Endothelial cell of umbilical vein (primary cell): ENCODE results near the gene MCC. TPM values are rescaled to one million over a fixed set of nuclear protein-coding genes. Genes with fewer than 3 reads are reported as not detected.

Experiments used
- BruUV-seq: library from RNA; stranded (reverse); fragments of 400-500 nt; replicated peaks from 2 replicates; lab custom pipeline; 2021; lab: Mats Ljungman, UMichigan
- CTCF ChIA-PET: fragments of 300-600, 350-600 bp; sonication (Branson Sonifier 250); formaldehyde crosslinking; loops from one replicate; lab custom pipeline; 2021; ENCODE audit warnings: antibody characterized with exemption, inconsistent platforms; lab: Charles Lee
- POLR2A ChIA-PET: fragments of 300-600, 350-600 bp; sonication (Branson Sonifier 250); formaldehyde crosslinking; loops from one replicate; lab custom pipeline; 2021; ENCODE audit warnings: antibody characterized with exemption, inconsistent platforms; lab: Charles Lee
- DNase-seq: peaks from one replicate; pipeline ENCODE4 v3.0.0-alpha.2; 2011; ENCODE audit warnings: low read depth, low spot score
- FAIRE-seq: peaks from 2 replicates; lab custom pipeline; 2011; peaks lifted over from hg19 to GRCh38; lab: Jason Lieb, UNC
- H2AFZ ChIP-seq: 2 replicates; pipeline ENCODE4 v1.6.0; 2012; ENCODE audit warnings: low read depth, low read length, control low read depth, inconsistent platforms
- H3K27ac ChIP-seq: 2 replicates; pipeline ENCODE4 v1.5.1; 2011; ENCODE audit warnings: low read depth, mild to moderate bottlenecking, control low read depth, low read length, moderate library complexity; ENCODE audit not compliant: insufficient read depth
- H3K27me3 ChIP-seq, 2 experiments: 2 replicates each; pipeline versions ENCODE4 v1.6.0 to v1.6.1; 2011; ENCODE audit warnings: low read length in 2 of 2, mixed read lengths in 1 of 2; ENCODE audit not compliant: control insufficient read depth in 2 of 2, insufficient read depth in 2 of 2
- H3K36me3 ChIP-seq, 2 experiments: 2 replicates in 1 of 2; 3 replicates in 1 of 2; pipeline ENCODE4 v1.5.1; 2011; ENCODE audit warnings: low read length in 2 of 2, mild to moderate bottlenecking in 1 of 2, moderate library complexity in 1 of 2; ENCODE audit not compliant: control insufficient read depth in 2 of 2, insufficient read depth in 2 of 2; ENCODE audit errors: extremely low read depth in 1 of 2
- H3K4me1 ChIP-seq: 3 replicates; pipeline ENCODE4 v1.5.1; 2011; ENCODE audit warnings: mild to moderate bottlenecking, low read length; ENCODE audit not compliant: control insufficient read depth, insufficient read depth; ENCODE audit errors: extremely low read depth
- H3K4me2 ChIP-seq: 2 replicates; pipeline ENCODE4 v1.6.1; 2011; ENCODE audit warnings: low read length, control low read depth, mixed read lengths; ENCODE audit not compliant: insufficient read depth
- H3K4me3 ChIP-seq, 3 experiments: fragments of 200-600 bp in 1 of 3; sonication (generic), shearing (Covaris generic) in 1 of 3; replicated peaks in 1 of 3; 2 replicates each; pipeline ENCODE4 v1.5.1; 2011 to 2016; ENCODE audit warnings: control low read depth in 3 of 3, low read length in 3 of 3, mild to moderate bottlenecking in 2 of 3, inconsistent platforms in 1 of 3, low read depth in 1 of 3, moderate library complexity in 1 of 3; ENCODE audit not compliant: insufficient read depth in 1 of 3
- H3K79me2 ChIP-seq: 2 replicates; pipeline ENCODE4 v1.6.0; 2012; ENCODE audit warnings: low read length, inconsistent platforms; ENCODE audit not compliant: control insufficient read depth, insufficient read depth
- H3K9ac ChIP-seq: replicated peaks from 2 replicates; pipeline ENCODE3; 2011; ENCODE audit warnings: low read length, control low read depth; ENCODE audit not compliant: insufficient read depth; ENCODE audit errors: extremely low read depth
- H3K9me1 ChIP-seq: replicated peaks from 3 replicates; pipeline ENCODE4 v1.6.0; 2011; ENCODE audit warnings: mild to moderate bottlenecking, low read length; ENCODE audit not compliant: control insufficient read depth, insufficient read depth; ENCODE audit errors: extremely low read depth
- H3K9me3 ChIP-seq: replicated peaks from 2 replicates; pipeline ENCODE4 v1.5.1; 2012; ENCODE audit warnings: low read length, inconsistent platforms; ENCODE audit not compliant: control insufficient read depth, insufficient read depth
- H4K20me1 ChIP-seq: replicated peaks from 2 replicates; pipeline ENCODE3; 2011; ENCODE audit warnings: mild to moderate bottlenecking, low read length; ENCODE audit not compliant: control insufficient read depth, insufficient read depth; ENCODE audit errors: extremely low read depth
- EZH2 ChIP-seq: IDR thresholded peaks from 2 replicates; pipeline ENCODE4 v1.6.1; 2012; ENCODE audit warnings: borderline replicate concordance, low read depth, mild to moderate bottlenecking, moderate library complexity, low read length, inconsistent platforms; ENCODE audit not compliant: severe bottlenecking
- GATA2 ChIP-seq: IDR thresholded peaks from 2 replicates; pipeline ENCODE4 v1.7.0; 2011; ENCODE audit warnings: low read depth, mild to moderate bottlenecking, moderate library complexity, mixed read lengths, low read length; ENCODE audit not compliant: insufficient read length, insufficient read depth
- JUN ChIP-seq: IDR thresholded peaks from 2 replicates; pipeline ENCODE4 v1.6.1; 2011; ENCODE audit warnings: borderline replicate concordance, low read depth; ENCODE audit not compliant: insufficient read length, insufficient read depth
- MYC ChIP-seq: IDR thresholded peaks from one replicate; pipeline ENCODE4 v1.6.1; 2011; ENCODE audit warnings: mild to moderate bottlenecking, low read depth, low read length
- POLR2A ChIP-seq: IDR thresholded peaks from 2 replicates; pipeline ENCODE4 v1.6.1; 2012; ENCODE audit warnings: low read depth, mild to moderate bottlenecking, control low read depth, low read length
- POLR2AphosphoS5 ChIP-seq: IDR thresholded peaks from 2 replicates; pipeline ENCODE4 v1.6.1; 2012; ENCODE audit warnings: low read depth, mild to moderate bottlenecking, control low read depth, low read length, moderate library complexity; ENCODE audit not compliant: insufficient read depth
- dilution Hi-C: fragments of 300-500 bp; cut with MboI; formaldehyde crosslinking; loops from one replicate; pipeline ENCODE4 v1.15.0; 2019; ENCODE audit warnings: low sequenced_read_pairs; ENCODE audit not compliant: extremely low pct_ligation_motif_present
- intact Hi-C: fragments of 100-400 bp; cut with micrococcal nuclease; formaldehyde crosslinking; loops from one replicate; pipeline ENCODE4 v1.10.0; 2022
- polyA plus RNA-seq, 4 experiments: library from polyadenylated mRNA; depleted of rRNA in 3 of 4; stranded (reverse) in 3 of 4; unstranded in 1 of 4; fragments of >200 nt; gene quantifications; 2 replicates each; pipeline versions ENCODE4 v1.2.1 to v1.2.3, GENCODE V29; 2011 to 2012; ENCODE audit warnings: missing spikeins in 1 of 4
- total RNA-seq: library from RNA; stranded (reverse); gene quantifications from 2 replicates; pipeline ENCODE4 v1.2.3, GENCODE V29; 2021
- TF ChIP-seq, protein P1 (sequence below): IDR thresholded peaks from 2 replicates; pipeline ENCODE4 v1.6.1; 2011; ENCODE audit not compliant: insufficient read depth, insufficient read length

MCC gene
- total and polyA plus RNA-seq, 2 donors (not counting 3 experiments of a cell fraction or from before 2014, with no cell fraction given): 6.9 to 27.5 TPM

DNA sequence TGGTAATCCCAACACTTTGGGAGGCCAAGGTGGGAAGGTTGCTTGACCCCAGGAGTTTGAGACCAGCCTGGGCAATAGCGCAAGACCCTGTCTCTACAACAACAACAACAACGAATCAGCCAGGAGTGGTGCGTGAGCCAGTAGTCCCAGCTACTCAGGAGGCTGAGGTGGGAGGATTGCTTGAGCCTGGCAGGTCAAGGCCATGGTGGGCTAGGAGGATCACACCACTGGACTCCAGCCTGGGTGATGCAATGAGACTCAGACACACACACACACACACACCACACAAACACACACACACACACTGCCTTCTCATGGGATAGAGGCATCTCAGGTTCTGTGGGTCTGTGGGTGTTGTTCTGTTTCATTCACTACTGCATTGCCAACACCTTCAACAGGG, 396.6 kb downstream of the MCC start:
- H3K27ac ChIP-seq: no peak overlapping the region
- ChIA-PET CTCF (interaction anchor here (2.1 to 3.4 kb wide), 2 partner anchors 8 to 96 kb away, joined by 5 to 10 read pairs; no protein-coding TSS in a partner anchor), POLR2A (no interaction called here)
- H3K36me3 ChIP-seq: no peaks in the 10 kb centered on the region
- H4K20me1 ChIP-seq: no peaks in the 10 kb centered on the region
- BruUV-seq: no TSS peak
- no peak overlapping the region for H3K4me3 ChIP-seq
- H3K27me3 ChIP-seq: no peaks in the 10 kb centered on the region
- no peaks in the 10 kb centered on the region for H3K9me3 ChIP-seq
- H2AFZ ChIP-seq: no peak overlapping the region
- dilution Hi-C loops: no loop called here
- H3K4me1 ChIP-seq: peaks cover 7% of the 10 kb centered on the region
- TF ChIP-seq, protein P1, sequence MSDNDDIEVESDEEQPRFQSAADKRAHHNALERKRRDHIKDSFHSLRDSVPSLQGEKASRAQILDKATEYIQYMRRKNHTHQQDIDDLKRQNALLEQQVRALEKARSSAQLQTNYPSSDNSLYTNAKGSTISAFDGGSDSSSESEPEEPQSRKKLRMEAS: no peak
- no peak for TF ChIP-seq POLR2A
- no peak for TF ChIP-seq POLR2AphosphoS5
- no peak for TF ChIP-seq MYC
- TF ChIP-seq JUN: no peak
- TF ChIP-seq EZH2: no peak
- no peak for TF ChIP-seq GATA2
- FAIRE-seq (no peak), DNase-seq (no peak)
- no peaks in the 10 kb centered on the region for H3K79me2 ChIP-seq
- no peak overlapping the region for H3K9ac ChIP-seq
- intact Hi-C loops: no loop called here
- H3K4me2 ChIP-seq: no peak overlapping the region
- H3K9me1 ChIP-seq: no peaks in the 10 kb centered on the region
